Measurements from ENCODE around the gene EPGN. TPM values are rescaled to one million over a fixed set of nuclear protein-coding genes. Genes with fewer than 3 reads are reported as not detected.

Gene EPGN
- total and polyA plus RNA-seq, 12 donors: 0.07 to 0.46 (median 0.44) TPM; not detected in 9

GRCh38 chr4:74325886-74326285, 17.6 kb downstream of the EPGN start:
- TF ChIP-seq POLR2A (IDR thresholded peaks at IDR 0.05): no peak
- no peak for TF ChIP-seq CTCF (IDR thresholded peaks at IDR 0.05)
- H3K27ac ChIP-seq: no peak overlapping the region
- no peak for DNase-seq
- H3K4me3 ChIP-seq: no peak overlapping the region
- H3K4me1 ChIP-seq (replicated peaks in 1 of 2): no peaks in the 10 kb centered on the region
- 65 to 80% (median 73%) methylated on average over 2 of the region's 2 CpGs for WGBS, 4 donors
- peaks cover 5% of the 10 kb centered on the region for H3K27me3 ChIP-seq
- intact Hi-C loops (cut with DNase I): no loop called here
- no peaks in the 10 kb centered on the region for H3K9me3 ChIP-seq (replicated peaks in 1 of 3)
- H3K36me3 ChIP-seq (replicated peaks in 1 of 2): no peaks in the 10 kb centered on the region

GRCh38 chr4:74327762-74328161, 19.5 kb downstream of the EPGN start:
- H3K27me3 ChIP-seq: peaks cover 5% of the 10 kb centered on the region
- H3K36me3 ChIP-seq (replicated peaks in 1 of 2): no peaks in the 10 kb centered on the region
- WGBS, 4 donors: 41 to 50% (median 49%) methylated on average over 3 of the region's 3 CpGs
- no peak overlapping the region for H3K27ac ChIP-seq
- no peak for DNase-seq
- TF ChIP-seq POLR2A (IDR thresholded peaks at IDR 0.05) (no peak), CTCF (IDR thresholded peaks at IDR 0.05) (no peak)
- no peaks in the 10 kb centered on the region for H3K4me1 ChIP-seq (replicated peaks in 1 of 2)
- H3K4me3 ChIP-seq: no peak overlapping the region
- intact Hi-C loops (cut with DNase I): no loop called here
- no peaks in the 10 kb centered on the region for H3K9me3 ChIP-seq (replicated peaks in 1 of 3)

- no peak for TF ChIP-seq POLR2A (IDR thresholded peaks at IDR 0.05)
- TF ChIP-seq CTCF (IDR thresholded peaks at IDR 0.05): no peak
These were observed 20.2 kb downstream of the EPGN start for GRCh38 chr4:74328501-74328900.

GRCh38 chr4:74329307-74329706, 21.0 kb downstream of the EPGN start:
- TF ChIP-seq CTCF (IDR thresholded peaks at IDR 0.05) (no peak), POLR2A (IDR thresholded peaks at IDR 0.05) (no peak)
- Histone ChIP-seq H3K9me3 (replicated peaks in 1 of 3) (no peaks in the 10 kb centered on the region), H3K27ac (no peak overlapping the region), H3K4me1 (replicated peaks in 1 of 2) (no peaks in the 10 kb centered on the region), H3K36me3 (replicated peaks in 1 of 2) (no peaks in the 10 kb centered on the region), H3K27me3 (peaks cover 5% of the 10 kb centered on the region), H3K4me3 (no peak overlapping the region)
- intact Hi-C loops (cut with DNase I): no loop called here
- DNase-seq: no peak

More at GRCh38 chr4:74328501-74328900, 20.2 kb downstream of the EPGN start:
- H3K36me3 ChIP-seq (replicated peaks in 1 of 2): no peaks in the 10 kb centered on the region
- no peaks in the 10 kb centered on the region for H3K4me1 ChIP-seq (replicated peaks in 1 of 2)
- no peak overlapping the region for H3K4me3 ChIP-seq
- H3K27ac ChIP-seq: no peak overlapping the region
- peaks cover 5% of the 10 kb centered on the region for H3K27me3 ChIP-seq
- H3K9me3 ChIP-seq (replicated peaks in 1 of 3): no peaks in the 10 kb centered on the region
- DNase-seq: no peak
- intact Hi-C loops (cut with DNase I): no loop called here
- 79 to 87% (median 85%) methylated on average over 1 of the region's 1 CpG for WGBS, 4 donors
